Tibial artery (tissue), 4 donors: Measurements from ENCODE around the gene PSMF1.

Source experiments
- DNase-seq, 2 donors: peaks; one replicate each; pipeline ENCODE4 v3.0.0-alpha.2; 2019
- H3K27ac ChIP-seq, 2 donors: fragments of 200-600 bp; sonication (generic) in 1 of 2; 1 replicate in 1 of 2; 2 replicates in 1 of 2; pipeline ENCODE4 v1.5.1; 2018 to 2019; ENCODE audit warnings: mild to moderate bottlenecking in 1 of 2
- H3K27me3 ChIP-seq, 2 donors: fragments of 200-600 bp; sonication (generic) in 1 of 2; one replicate each; pipeline versions ENCODE4 v1.5.1 to v1.6.0; 2016 to 2019
- H3K36me3 ChIP-seq, 3 donors: fragments of 200-600 bp; sonication (generic) in 2 of 3; one replicate each; pipeline ENCODE4 v1.5.1; 2016 to 2019; ENCODE audit warnings: mild to moderate bottlenecking in 2 of 3
- H3K4me1 ChIP-seq, 4 donors: fragments of 200-600 bp; sonication (generic) in 2 of 4; 1 replicate in 3 of 4; 2 replicates in 1 of 4; pipeline ENCODE4 v1.5.1; 2016 to 2019
- H3K4me3 ChIP-seq, 2 donors: fragments of 200-600 bp; sonication (generic) in 1 of 2; 1 replicate in 1 of 2; 2 replicates in 1 of 2; pipeline ENCODE4 v1.5.1; 2018 to 2019; ENCODE audit warnings: mild to moderate bottlenecking in 2 of 2
- H3K9me3 ChIP-seq, 3 donors: fragments of 200-600 bp; sonication (generic) in 1 of 3; one replicate each; pipeline ENCODE4 v1.5.1; 2016 to 2019
- CTCF ChIP-seq, 2 experiments: fragments of 200-600 bp in 1 of 2; fragments of 450-650 bp in 1 of 2; IDR thresholded peaks; one replicate each; pipeline ENCODE4 v1.5.1; 2017 to 2019; ENCODE audit warnings: antibody characterized with exemption in 2 of 2, mild to moderate bottlenecking in 1 of 2, moderate library complexity in 1 of 2
- intact Hi-C: fragments of 100-400 bp; cut with DNase I; formaldehyde crosslinking; loops from one replicate; pipeline ENCODE4 v1.15.0; 2023; ENCODE audit warnings: low total_unique reads

Gene PSMF1

GRCh38 chr20:1154226-1154625, 35.8 kb downstream of the PSMF1 start:
- no peak overlapping the region for H3K4me3 ChIP-seq
- H3K27me3 ChIP-seq, result no peaks in the 10 kb centered on the region
- no peaks in the 10 kb centered on the region for H3K4me1 ChIP-seq
- no peak for DNase-seq
- intact Hi-C loops, result no loop called here
- H3K27ac ChIP-seq, result no peak overlapping the region
- H3K9me3 ChIP-seq, result no peaks in the 10 kb centered on the region
- peaks cover 33 to 41% (median 35%) of the 10 kb centered on the region in 3 donors for H3K36me3 ChIP-seq
- TF ChIP-seq CTCF (IDR thresholded peaks at IDR 0.05), result no peak

- no peak overlapping the region for H3K4me3 ChIP-seq
- no peaks in the 10 kb centered on the region for H3K9me3 ChIP-seq
- DNase-seq, result no peak
- no peaks in the 10 kb centered on the region for H3K4me1 ChIP-seq
- H3K27ac ChIP-seq, result no peak overlapping the region
- no peak for TF ChIP-seq CTCF (IDR thresholded peaks at IDR 0.05)
- no peaks in the 10 kb centered on the region for H3K27me3 ChIP-seq
- H3K36me3 ChIP-seq, result peaks cover 32 to 45% (median 40%) of the 10 kb centered on the region in 3 donors
- intact Hi-C loops, result no loop called here
These were observed 36.3 kb downstream of the PSMF1 start for GRCh38 chr20:1154691-1155090.

- H3K27ac ChIP-seq, result no peak overlapping the region
- H3K27me3 ChIP-seq, result no peaks in the 10 kb centered on the region
- TF ChIP-seq CTCF (IDR thresholded peaks at IDR 0.05), result no peak
- no peaks in the 10 kb centered on the region for H3K9me3 ChIP-seq
- H3K4me3 ChIP-seq, result no peak overlapping the region
- peaks cover 36 to 52% (median 46%) of the 10 kb centered on the region in 3 donors for H3K36me3 ChIP-seq
- no peak for DNase-seq
- H3K4me1 ChIP-seq, result no peaks in the 10 kb centered on the region
- intact Hi-C loops, result no loop called here
These were observed 36.9 kb downstream of the PSMF1 start for GRCh38 chr20:1155342-1155741.

- H3K27ac ChIP-seq, result no peak overlapping the region
- H3K36me3 ChIP-seq, result peaks cover 65 to 72% (median 68%) of the 10 kb centered on the region in 3 donors
- H3K4me3 ChIP-seq, result no peak overlapping the region
- H3K4me1 ChIP-seq, result no peaks in the 10 kb centered on the region
- H3K27me3 ChIP-seq, result no peaks in the 10 kb centered on the region
- intact Hi-C loops, result no loop called here
- no peaks in the 10 kb centered on the region for H3K9me3 ChIP-seq
- no peak for TF ChIP-seq CTCF (IDR thresholded peaks at IDR 0.05)
- no peak for DNase-seq
These were observed 42.1 kb downstream of the PSMF1 start for GRCh38 chr20:1160496-1160895.

- TF ChIP-seq CTCF (IDR thresholded peaks at IDR 0.05), result no peak
- DNase-seq, result no peak
- no peak overlapping the region for H3K27ac ChIP-seq
- intact Hi-C loops, result no loop called here
- no peaks in the 10 kb centered on the region for H3K27me3 ChIP-seq
- no peak overlapping the region for H3K4me3 ChIP-seq
- H3K4me1 ChIP-seq, result no peaks in the 10 kb centered on the region
- peaks cover 67 to 72% (median 68%) of the 10 kb centered on the region in 3 donors for H3K36me3 ChIP-seq
- H3K9me3 ChIP-seq, result no peaks in the 10 kb centered on the region
These were observed 42.6 kb downstream of the PSMF1 start for GRCh38 chr20:1160991-1161390.

GRCh38 chr20:1163105-1163504, 44.7 kb downstream of the PSMF1 start:
- Histone ChIP-seq H3K27ac (no peak overlapping the region), H3K36me3 (peaks cover 79 to 93% (median 87%) of the 10 kb centered on the region in 3 donors), H3K9me3 (no peaks in the 10 kb centered on the region), H3K27me3 (no peaks in the 10 kb centered on the region), H3K4me1 (no peaks in the 10 kb centered on the region), H3K4me3 (no peak overlapping the region)
- no peak for DNase-seq
- TF ChIP-seq CTCF (IDR thresholded peaks at IDR 0.05), result no peak
- intact Hi-C loops, result no loop called here
